Activated gamma-delta T cell (primary cell): ENCODE data around the gene NCCRP1.

ENCODE experiments used
- DNase-seq: peaks from one replicate; lab custom pipeline; 2025; lab: John Stamatoyannopoulos, UW

Gene NCCRP1

DNA sequence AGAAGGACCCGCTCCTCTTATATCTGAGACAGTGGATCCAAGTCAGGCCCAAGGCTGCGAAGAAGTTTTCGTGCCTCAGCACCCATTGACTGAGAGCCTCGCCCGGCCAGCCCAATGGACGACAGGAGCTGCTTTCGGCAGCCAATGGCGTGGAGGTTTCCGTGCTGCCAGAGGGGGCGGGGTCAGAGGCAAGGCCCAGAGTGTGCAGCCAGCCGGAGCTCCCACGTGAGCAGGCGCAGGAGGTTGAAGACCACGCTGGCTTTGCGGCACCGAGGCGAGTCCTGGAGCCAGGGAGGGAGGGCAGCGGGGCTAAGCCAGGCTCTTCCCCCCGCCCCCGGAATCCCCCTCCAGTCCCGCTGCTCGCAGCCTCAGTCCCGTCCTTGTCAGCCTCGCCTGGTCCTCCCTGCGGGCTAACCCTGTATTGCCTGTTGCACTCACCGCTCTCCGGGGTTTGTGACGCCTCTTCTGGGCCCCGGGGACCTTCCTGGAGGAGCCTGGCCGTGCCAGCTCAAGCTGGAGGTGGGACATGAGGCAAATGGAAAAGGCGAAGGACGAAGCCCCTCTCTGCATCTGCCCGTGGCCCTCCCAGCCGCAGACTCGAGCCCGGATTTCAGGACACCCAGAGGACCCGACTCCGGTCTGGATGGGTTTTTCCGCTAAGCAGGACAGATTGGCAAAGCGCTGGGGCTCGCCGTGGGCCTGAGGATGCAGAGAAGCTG, 50.3 kb downstream of the NCCRP1 start:
- DNase-seq: no peak

DNA sequence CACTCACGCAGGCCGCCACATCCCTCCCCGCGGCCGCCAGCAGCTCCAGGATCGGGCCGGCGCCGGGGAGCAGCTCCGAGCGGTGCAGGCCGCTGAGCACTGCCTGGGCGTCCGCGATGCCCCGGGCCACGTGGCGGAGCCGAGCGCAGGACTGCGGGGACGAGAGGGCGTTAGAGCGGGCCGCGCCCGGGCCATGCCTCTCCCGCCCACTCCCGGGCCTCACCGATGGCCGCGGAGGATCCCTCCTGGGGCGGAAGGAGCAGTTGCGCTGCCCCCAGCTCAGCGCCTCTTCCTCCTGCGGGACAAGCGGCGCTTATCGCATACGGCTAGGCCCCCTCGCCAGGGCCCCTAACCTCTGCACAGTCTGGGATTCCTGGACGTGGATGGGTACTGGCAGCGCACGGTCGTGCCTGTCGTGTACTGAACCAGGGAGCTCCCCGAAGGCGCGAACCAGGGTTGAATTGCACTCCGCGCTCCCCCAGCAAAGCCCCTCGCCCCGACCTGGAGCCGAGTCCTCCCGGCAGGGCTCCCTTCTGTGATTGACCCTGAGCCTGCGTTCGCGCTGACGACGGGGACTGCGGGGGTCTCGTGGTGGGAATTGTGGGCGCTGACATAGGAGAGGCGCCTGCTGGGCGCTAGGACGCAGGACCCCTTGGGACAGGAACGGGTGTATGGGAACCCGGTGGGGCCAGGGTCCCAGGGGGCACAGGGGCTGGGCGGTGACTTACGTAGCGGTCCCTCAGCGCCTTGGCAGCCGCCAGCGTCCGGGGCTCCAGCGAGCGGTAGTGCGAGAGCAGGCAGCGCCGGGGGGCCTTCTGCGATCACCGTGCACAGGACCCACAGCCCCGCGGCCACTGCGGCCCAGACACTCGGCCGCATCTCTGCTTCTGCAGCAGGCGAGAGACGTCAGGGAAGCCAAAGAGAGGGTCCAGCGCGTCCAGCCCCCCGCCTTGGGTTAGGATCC, 51.2 kb downstream of the NCCRP1 start:
- no peak for DNase-seq

DNA sequence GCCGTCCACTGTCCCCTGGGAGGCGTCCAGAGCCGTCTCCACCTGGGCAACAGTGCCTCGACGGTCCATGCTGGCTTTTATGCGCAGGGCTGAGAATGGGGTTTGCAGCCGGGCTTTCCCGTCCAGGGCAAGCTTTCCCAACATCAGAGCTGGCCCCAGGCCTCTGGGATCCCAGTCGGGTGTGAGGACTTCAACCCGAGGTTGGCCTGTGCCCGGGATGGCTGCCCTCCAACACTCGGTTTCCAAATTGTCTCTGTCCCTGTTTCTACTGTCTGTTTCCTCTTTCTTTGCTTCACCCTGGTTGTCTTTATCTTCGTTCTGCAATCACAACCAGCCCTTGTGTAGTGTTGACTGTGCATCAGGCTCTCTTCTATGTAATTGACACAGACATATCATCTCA, 52.0 kb downstream of the NCCRP1 start, which contains the start of gene IFNL4:
IFNL4 (minus strand) TSS at position 51 of the 400 bp plus-strand sequence.
- no peak for DNase-seq

DNA sequence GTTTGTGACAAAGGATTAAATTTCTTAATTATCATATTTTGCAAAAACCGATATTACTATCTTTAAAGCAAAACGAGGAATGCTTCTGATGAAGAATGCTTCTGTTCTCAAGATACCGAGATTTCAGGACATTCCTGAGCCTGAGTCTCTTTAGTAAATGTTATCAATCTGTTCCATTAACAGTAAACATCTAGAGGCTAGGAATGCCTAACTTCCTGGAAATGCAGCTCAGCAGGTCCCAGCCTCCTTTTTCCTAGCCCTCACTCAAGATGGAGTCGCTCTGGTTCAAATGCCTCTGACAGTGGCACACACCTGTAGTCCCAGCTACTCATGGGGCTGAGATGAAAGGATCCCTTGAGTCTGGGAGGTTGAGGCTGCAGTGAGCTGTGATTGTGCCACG, 54.3 kb downstream of the NCCRP1 start:
- DNase-seq: no peak
